Cortex of kidney (tissue), 1 donor: ENCODE results near the gene KCNH5.

ENCODE experiments used
- DNase-seq: peaks from one replicate; lab custom pipeline; 2025; lab: John Stamatoyannopoulos, UW

KCNH5 gene

DNA sequence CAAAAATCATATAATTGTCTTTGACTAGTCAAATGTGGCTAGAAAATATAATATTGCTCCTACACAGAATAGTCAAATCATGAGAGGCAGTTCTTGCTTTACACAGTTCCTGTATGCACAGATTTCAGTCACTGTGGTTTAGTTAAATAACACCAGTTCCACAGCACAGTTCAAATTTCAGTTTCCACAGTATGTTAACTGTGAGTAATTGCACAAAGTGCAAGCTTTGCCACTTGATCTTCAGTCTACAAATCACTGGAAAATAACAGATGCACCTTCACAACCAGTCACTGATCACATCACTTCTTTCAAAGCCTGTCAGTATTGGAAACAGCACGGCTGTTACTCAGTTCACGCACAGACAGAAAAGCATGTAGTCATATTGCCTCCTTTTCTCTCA, 38.7 kb downstream of the KCNH5 start:
- no peak for DNase-seq

DNA sequence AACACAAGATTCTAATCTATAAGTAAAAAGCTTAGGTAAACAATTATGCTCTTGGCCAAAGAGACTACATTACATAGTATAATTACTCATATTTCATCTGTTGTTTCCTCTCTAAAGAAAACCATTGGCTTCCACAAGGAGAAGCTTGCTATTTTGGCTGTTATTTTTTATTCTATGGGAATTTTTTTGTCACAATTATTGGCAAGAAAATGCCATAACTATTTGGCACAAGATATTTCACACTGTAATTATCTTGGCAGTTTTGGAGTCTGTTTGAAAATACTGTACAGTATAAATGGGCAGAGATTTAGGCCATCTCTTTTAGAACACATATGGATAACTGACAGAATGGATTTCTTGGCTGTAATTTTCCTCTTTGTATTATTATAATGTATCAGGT, 51.2 kb downstream of the KCNH5 start:
- DNase-seq, result no peak

DNA sequence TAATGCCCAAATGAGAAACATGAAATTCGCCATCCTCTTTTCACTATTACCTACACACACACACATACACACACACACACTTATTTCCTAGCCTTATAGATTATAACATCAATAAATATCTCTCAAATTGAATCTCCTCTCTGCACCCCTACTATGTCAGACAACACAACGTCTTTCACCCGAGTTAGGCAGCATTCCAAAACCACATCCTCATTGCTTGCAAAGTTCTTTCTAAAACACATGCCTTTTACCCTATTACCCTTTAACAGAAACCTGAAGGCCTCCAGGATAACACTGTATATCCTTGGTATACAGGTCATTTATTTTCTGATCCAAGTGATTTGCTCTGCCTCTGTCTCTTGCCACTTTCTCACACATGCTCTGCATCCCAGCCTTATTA, 56.3 kb downstream of the KCNH5 start:
- DNase-seq, result no peak

DNA sequence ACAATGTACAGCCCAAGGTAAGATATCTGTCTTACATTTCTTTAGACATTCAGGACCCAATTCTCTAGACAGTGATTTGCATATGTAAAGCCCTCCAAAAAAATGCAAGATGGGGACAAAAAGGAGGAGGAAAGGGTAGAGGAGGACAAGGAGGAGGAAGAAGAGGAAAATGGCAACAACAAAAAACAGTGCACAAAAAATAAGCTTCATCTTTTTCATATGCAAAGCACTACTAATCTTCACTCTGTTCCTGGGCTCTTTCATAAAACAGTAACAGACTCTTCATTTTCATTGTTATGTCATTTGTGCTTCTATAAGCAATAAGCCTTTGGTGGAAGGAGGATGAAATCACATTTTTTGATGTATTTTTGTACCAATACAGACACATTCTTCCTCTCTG, 61.4 kb downstream of the KCNH5 start:
- no peak for DNase-seq

DNA sequence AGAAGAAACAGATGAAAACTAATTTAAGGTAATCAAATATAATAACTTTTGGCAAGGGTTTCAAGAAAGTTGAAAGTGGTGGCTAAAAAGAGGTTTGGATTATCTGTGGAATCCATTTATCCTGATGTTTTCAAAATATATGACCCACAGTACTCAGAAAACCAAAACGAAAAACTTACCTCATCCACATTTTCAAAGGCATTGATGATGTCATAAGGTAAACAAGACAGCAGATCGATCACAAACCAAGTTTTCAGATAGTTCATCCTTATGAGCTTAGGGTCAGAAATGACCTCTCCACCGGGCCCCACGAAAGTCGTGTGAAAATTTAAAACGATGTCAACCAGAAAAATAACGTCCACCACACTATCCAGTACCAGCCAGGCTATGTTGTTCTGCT, 64.6 kb downstream of the KCNH5 start:
- DNase-seq, result no peak

DNA sequence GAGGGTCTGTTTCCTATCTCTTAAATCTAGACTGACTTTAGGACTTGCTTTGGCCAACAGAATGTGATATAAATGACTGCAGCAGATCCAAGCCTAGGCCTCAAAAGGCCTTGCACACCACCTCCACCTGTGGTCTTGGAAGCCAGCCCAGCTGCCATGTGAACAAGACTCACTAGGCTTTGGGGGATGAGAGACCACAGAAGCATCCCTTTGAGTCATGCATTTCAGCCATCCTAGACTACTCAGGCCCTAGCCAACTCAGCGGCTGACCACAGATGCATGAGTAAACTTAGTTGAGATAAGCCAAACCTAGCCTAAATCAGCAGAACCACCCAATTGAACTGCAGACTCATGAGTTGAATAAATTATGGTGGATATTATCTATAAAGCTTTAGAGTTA, 87.7 kb downstream of the KCNH5 start:
- DNase-seq, result no peak

DNA sequence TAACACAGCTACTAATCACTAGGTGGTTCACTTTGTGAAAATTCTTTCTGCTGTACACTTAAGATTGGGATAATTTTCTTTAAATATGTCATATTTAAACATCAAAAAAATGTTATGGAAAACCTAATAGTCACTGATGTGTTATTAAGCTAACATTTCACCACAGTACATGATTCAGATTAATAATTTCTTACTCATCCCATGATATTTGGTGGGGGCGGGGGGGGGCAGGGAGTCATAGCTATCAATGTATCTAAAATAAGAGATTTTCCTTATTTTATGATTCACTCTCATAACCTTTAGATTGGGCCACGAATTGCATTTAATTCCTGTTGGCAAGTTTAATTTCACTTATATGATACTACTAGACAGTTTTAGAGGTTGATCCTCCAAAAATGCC, 88.8 kb downstream of the KCNH5 start:
- no peak for DNase-seq

DNA sequence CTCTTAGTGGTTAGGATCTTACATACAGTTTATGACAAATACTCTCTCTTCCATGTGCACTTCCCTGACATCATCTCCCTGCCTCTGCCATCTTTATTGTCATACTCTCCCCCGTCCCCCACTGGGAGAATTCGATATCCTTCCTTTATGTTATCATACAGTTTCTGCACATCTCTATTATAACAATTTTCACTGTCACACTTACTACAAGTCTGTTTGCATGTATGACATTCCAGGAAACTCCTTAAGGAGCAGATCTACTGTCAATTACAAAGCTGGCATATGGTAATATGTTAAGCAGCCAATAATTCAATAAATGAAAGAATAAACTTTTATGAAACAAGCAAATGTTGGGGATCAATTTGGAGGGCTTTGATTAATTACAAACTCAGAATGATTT, 91.1 kb downstream of the KCNH5 start:
- DNase-seq, result no peak

DNA sequence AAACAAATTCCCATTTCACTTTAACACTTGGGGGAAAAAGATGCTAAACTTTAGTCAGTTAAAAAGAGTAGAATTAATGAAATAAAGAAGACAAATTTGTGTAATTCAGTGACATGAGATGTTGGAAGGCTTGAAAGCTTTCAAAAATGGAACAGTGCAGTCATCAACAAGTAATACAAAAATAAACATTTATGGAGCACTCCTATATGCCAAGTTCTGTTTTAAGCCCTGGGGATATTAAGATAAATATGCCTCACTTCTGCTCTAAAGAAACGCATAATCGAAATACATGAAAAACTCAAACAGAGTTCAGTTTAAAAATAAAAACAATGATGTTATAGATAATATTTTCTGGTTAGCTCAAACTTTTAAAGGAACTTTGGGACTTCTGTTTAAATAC, 93.0 kb downstream of the KCNH5 start:
- no peak for DNase-seq

DNA sequence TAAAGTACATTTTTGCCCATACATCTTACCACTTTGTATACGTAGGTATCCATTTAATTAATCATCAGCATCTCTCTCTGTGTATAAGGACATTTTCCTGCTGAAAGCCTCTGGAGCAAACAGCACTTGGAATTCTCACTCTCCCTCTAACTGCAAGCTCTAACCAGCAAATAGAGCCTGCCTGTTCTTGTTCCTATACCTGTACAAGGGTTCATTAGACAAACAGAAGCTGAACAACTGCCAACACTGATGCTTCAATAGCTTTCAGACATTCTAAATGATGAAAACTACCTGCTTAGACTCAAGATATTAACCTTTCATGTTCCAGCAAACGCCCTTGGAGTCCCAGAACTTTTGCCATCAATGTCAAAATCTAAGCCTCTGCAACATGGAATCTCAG, 98.0 kb downstream of the KCNH5 start:
- DNase-seq, result no peak

DNA sequence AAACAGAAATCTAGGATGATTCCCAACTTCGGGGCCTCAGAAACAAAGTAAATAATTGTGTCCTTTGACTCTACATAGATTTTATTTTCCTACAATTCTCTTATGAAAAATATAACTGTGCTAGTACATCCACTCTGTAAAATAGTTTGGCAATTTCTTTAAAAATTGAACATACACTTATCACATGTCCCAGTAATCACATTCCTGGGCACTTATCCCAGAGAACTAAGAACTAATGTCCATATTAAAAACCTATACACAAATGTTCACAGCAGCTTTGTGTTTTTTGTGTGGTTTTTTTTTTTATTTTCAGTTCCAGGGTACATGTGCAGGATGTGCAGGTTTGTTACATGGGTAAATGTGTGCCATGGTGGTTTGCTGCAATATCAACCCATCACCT, 99.0 kb downstream of the KCNH5 start:
- no peak for DNase-seq

DNA sequence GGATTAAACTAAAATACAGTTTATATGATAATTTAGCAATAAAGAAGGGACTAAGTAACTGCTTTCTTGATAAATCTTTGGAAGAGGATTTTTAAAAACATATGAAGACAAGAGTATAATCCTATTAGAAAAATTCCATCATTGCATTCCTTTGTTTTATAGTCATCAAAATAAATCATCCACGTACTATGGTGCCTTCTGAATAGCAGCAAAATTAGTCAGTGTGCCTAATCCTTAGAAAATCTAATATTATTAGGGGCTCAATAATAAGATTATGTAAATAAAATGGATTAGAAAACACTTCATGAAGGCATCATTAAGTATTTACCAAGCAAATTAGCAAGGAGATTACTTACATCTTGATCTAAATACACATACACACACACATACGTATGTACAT, 102.1 kb downstream of the KCNH5 start:
- DNase-seq, result no peak

DNA sequence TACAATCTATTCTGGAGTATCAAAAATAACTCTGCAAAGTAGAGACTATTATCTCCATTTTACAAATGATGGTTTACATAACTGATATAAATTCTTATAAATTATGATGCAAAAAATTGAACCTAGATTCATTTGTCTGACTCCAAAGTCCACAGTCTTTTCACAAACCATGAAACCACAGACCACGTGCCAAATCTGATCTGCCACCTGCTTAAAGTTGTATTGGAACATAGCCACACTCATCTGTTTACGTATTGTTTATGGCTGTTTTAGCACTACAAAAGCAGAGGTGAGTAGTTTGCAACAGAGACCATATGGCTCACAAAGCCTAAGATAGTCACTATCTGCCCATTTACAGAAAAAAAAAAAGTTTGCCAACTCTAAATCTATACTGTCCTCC, 105.3 kb downstream of the KCNH5 start:
- DNase-seq, result no peak

DNA sequence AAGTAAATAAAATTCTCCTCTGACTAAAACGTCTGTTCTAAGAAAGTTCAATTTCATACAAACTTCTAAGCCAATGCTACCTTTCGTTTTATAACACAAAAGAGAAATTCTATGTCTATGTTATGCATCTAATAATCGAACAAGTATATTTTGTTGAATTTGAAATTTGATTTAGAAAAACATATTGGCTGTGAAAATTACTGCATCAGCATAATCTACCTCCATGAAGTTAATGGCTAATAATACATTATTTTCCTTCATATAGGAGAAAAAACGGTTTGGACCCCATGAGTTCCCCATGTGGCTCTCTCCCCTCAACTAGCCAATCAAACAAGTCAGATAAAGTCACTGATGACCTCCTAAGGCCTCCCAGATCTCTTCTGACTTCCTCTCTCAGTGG, 106.5 kb downstream of the KCNH5 start:
- no peak for DNase-seq

DNA sequence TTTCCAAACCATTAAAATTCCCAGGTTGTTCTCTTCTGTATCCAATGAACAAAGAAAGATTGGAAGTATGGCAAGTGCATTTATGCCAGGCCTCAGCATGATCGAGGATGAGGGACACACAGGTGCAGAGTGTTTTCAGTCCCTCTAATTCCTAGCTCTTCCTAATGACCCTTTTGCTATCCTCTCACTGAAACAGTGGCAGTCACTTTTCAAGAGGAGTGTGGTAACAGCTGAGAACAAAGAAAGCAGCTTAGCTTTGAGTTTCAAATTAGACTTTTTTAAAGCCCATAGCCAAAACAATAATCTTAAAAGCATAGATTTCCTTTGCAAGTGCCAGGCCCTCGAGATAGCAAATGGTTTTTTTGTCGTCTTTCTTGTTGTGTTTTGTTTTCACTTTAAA, 110.8 kb downstream of the KCNH5 start:
- DNase-seq, result no peak

DNA sequence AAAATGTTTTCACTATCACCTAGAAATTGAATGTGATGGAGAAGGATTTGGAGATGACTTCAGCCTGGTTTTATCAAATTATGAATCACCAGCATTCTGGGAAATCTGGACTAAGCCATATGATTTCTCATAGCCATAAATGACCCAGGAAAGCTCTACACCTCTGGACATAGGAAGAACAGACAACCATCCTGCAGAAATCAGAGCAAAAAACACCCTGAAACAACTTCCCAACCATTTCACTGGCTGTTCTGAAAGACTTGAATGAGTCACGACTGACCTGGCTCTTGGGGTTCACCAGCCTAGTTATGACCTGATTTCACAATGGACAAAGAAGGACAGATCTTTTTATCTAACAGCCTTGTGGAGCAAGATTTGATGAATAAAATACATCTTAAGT, 123.8 kb downstream of the KCNH5 start:
- no peak for DNase-seq

DNA sequence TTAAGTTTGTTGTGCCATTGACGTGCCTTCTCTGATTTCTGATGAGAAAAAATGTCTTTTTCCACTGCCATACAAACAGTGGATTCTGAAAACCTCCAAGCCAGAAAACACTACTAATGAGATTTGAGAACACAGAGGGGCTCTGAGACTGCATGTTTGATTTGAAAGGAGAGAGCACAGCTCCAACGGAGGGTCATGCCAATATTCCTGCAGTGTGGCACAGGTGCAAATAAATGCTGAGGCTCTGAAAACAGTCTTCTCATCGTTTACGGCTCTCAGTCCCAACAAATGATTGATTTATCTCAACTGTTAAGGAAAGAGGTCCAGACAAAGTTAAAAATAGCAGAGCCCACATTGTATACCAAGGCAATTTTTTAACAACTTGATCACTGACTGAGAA, 128.7 kb downstream of the KCNH5 start:
- no peak for DNase-seq

DNA sequence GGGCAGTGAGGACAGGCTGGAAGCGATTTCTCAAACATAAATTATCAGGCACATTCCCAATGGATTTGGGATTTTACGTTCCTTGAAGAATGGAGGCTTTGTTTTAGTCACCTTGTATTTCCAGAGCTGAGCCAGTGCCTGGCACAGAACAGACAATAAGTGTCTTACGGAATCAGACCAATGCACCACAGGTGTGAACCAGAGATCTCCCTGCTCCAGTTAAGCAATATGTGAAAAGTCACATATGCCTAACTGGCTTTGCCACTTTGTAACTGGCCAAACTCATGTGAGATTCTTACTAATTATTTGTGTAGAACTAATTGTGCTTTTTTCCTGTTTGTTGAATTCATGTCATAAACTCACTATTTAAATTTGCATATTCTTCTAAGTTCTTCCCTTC, 130.4 kb downstream of the KCNH5 start:
- no peak for DNase-seq

DNA sequence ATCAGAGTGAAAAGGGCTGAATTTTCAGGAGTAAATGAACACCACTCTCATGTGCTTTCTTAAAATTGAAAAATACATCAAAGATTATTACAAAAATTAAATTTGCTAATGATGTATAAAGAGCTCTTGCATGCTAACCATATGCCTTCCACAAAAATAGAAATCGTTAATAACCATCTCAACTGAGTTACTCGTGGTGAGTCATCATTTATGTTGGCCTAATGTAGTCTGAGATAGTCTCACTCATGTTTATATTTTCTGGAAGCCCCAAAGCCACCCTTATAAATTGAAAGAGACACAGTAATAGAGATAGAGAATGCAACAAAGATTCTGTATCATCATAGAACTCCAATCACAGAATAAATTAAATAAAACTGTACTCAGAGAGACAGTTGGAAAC, 131.2 kb downstream of the KCNH5 start:
- DNase-seq, result no peak

DNA sequence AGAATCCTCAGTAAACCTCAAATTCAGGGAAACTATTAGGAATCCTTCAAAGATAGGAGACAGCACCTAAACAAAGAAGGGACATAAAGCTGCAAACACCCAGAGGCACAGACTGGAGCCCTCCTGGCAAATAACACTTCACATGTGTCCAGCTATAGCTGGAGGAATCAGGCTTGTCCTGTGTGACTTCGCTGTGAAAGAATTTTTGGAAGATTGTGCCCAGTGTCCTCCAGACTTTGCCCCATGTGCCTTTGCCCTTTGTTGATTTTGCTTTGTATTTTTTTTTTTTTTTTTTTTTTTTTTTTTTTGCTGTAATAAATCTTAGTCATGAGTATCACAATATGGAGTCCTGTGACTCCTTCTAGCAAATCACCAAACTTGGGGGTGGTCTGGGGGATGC, 136.8 kb downstream of the KCNH5 start:
- DNase-seq, result no peak

DNA sequence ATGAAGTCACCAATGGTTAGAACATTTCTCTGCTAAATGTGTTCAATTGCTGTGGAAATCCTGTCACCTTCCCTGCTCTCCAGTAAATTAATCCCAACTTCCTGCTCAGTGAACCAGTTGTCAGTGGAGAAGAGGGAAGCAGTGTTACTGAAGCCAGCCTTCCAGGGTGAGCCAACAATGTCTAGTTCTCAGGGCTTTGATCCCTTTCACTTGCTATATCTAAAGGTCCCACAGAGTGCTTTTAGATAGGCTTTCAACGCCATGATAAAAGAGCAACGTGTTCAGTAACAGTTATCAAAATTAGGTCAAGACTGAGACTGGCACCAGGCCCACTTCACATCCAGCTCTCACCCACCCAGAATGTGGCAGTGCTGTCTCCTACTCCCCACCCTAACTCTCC, 139.7 kb downstream of the KCNH5 start:
- DNase-seq, result no peak

DNA sequence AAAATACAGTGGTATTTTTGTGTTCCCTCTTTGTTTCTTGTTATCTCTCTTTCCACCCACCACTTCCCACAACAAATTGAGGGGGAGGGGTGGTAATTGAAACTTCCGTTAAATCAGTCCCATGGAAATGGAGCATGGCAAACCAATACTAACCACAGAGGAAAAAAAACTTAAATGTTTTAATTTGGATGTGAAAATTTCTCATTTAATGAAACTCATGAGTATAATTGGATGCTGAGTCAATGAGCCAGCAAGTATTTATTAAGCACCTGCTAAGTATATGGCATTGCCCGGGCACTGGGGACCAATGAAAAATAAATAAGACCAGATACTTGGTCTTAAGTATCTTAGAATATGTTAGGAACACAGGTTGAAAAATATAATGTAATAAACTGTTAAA, 147.5 kb downstream of the KCNH5 start:
- DNase-seq, result no peak

DNA sequence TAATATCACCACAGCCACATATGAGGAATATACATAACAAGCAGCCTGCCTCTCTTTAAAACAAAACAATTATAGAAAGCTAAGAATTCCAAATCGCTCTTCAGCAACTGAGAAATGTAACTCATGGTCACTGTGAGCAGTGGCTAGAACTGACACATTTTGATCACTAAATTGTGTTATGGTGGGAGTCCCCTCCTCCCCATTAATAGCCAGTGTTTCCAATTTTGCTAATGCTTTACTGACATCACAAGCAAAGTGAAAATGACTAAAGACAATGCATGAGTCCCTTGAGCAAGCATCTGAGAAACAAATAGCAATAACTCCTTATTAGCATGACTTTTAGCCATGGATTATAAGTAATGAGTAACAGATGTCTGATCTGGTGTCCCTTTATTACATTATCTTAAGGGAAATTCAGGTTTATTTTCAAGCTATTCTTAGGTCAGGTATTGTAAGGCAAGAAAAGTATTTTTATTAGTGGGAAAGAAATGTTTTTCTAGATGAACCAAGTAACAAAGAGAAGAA, 148.3 kb downstream of the KCNH5 start:
- no peak for DNase-seq

DNA sequence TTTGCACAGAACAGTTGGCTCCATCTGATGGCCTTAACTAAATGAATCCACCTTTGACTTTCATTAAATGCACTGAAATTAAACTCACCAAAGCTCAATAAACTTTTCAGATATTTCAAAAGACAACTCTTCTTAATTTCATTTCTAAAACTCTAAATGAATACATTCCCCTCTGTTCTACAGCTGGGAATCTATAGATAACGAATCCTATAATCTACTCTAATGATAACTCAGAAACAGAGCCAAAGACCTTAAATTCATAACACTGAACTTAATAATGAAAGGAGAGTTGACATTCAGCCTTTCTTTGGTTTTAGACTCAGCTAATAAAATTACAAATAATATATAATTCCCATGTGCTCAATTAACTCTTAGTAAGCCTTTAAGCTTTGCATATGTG, 150.5 kb downstream of the KCNH5 start:
- DNase-seq, result no peak

DNA sequence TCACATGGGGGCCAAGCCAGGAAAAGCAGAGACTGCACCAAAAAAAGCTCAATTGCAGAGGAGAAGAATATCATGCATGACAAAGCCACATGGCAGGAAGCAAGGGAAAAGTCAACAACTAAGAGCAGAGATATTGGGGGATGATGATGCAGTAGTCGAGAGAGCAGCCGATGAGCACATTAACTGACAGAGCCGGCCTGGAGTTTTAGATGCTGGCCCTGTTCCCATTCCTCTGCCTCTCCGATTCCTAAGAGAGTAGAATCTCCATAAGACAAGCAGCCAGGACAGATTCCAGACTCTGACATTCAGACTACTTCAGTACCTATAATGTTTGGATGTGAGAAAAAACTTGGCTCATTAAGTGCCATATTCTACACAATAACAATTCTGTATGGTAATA, 155.9 kb downstream of the KCNH5 start:
- no peak for DNase-seq
